Sigmoid colon (tissue), 7 donors: ENCODE measurements around the gene CTSW. TPM values are rescaled to one million over a fixed set of nuclear protein-coding genes. Genes with fewer than 3 reads are reported as not detected.

Experiments used
- DNase-seq: peaks from one replicate; pipeline ENCODE4 v3.0.0-alpha.2; 2019
- H3K27ac ChIP-seq, 4 donors: fragments of 200-600 bp; sonication (generic); one replicate each; pipeline ENCODE4 v1.5.1; 2016 to 2019; ENCODE audit warnings: mild to moderate bottlenecking in 1 of 4
- H3K27me3 ChIP-seq, 3 donors: fragments of 200-600 bp; sonication (generic); one replicate each; pipeline ENCODE4 v1.5.1; 2019; ENCODE audit warnings: mild to moderate bottlenecking in 1 of 3
- H3K36me3 ChIP-seq, 4 donors: fragments of 200-600 bp; sonication (generic); one replicate each; pipeline ENCODE4 v1.5.1; 2016 to 2019
- H3K4me1 ChIP-seq, 4 donors: fragments of 200-600 bp; sonication (generic); one replicate each; pipeline ENCODE4 v1.5.1; 2017 to 2019
- H3K4me3 ChIP-seq, 4 donors: fragments of 200-600 bp; sonication (generic); one replicate each; pipeline ENCODE4 v1.5.1; 2017 to 2019; ENCODE audit warnings: mild to moderate bottlenecking in 2 of 4, moderate library complexity in 1 of 4
- H3K9me3 ChIP-seq, 4 donors: fragments of 200-600 bp in 3 of 4; sonication (generic) in 3 of 4; one replicate each; pipeline versions ENCODE4 v1.5.1 to v1.6.1; 2013 to 2019
- CTCF ChIP-seq, 4 experiments: fragments of 450-650 bp in 3 of 4; fragments of 200-600 bp in 1 of 4; IDR thresholded peaks; one replicate each; pipeline ENCODE4 v1.5.1; 2016 to 2019; ENCODE audit warnings: antibody characterized with exemption in 4 of 4, mild to moderate bottlenecking in 3 of 4, moderate library complexity in 2 of 4
- EP300 ChIP-seq, 4 donors: sonication (generic); formaldehyde crosslinking; IDR thresholded peaks; one replicate each; pipeline ENCODE4 v1.6.1; 2017; ENCODE audit warnings: antibody characterized with exemption in 4 of 4
- POLR2A ChIP-seq, 2 donors: fragments of 450-650 bp; IDR thresholded peaks; one replicate each; pipeline ENCODE4 v1.6.1; 2016; ENCODE audit warnings: antibody characterized with exemption in 2 of 2, mild to moderate bottlenecking in 2 of 2, moderate library complexity in 2 of 2
- POLR2AphosphoS5 ChIP-seq, 4 donors: sonication (generic); formaldehyde crosslinking; IDR thresholded peaks; one replicate each; pipeline ENCODE4 v1.6.1; 2017; ENCODE audit warnings: antibody characterized with exemption in 4 of 4
- WGBS, 2 donors: extraction: QIAGEN DNeasy Blood & Tissue Kit; methylation state at CpG; one replicate each; pipeline ENCODE4 v1.1.7; 2013; 5-methylcytosine and 5-hydroxymethylcytosine counted together
- intact Hi-C: fragments of 100-400 bp; cut with DNase I; formaldehyde crosslinking; loops from one replicate; pipeline ENCODE4 v1.15.1; 2023
- polyA plus RNA-seq, 3 donors: library from polyadenylated mRNA; stranded (reverse); fragments of 200-250 nt; gene quantifications; one replicate each; pipeline ENCODE4 v1.2.3, GENCODE V29; 2013
- total RNA-seq, 4 donors: library from RNA; depleted of rRNA; stranded (reverse); fragments of >200 nt; gene quantifications; one replicate each; pipeline ENCODE4 v1.1.0, GENCODE V29; 2016
- donor health status: healthy with polysubstance abuse.
- donor health status: Bipolar disorder and iron deficiency.
- donor health status: healthy.

CTSW gene
- total and polyA plus RNA-seq, 7 donors = 0.82 to 3.1 (median 2.3) TPM; not detected in 4

- Histone ChIP-seq H3K4me1 (peaks cover 0 to 39% (median 36%) of the 10 kb centered on the region in 4 donors), H3K27me3 (no peaks in the 10 kb centered on the region), H3K27ac (peak overlapping the region in 1 of 4 donors; percentile 86), H3K9me3 (no peaks in the 10 kb centered on the region), H3K36me3 (peaks cover 0 to 36% (median 6%) of the 10 kb centered on the region in 4 donors), H3K4me3 (peak overlapping the region in 1 of 4 donors; percentile 99)
- no peak for TF ChIP-seq EP300 (IDR thresholded peaks at IDR 0.05)
- no peak for TF ChIP-seq CTCF (IDR thresholded peaks at IDR 0.05)
- TF ChIP-seq POLR2AphosphoS5 (IDR thresholded peaks at IDR 0.05) = no peak
- no peak for TF ChIP-seq POLR2A (IDR thresholded peaks at IDR 0.05)
- intact Hi-C loops = no loop called here
- no peak for DNase-seq
- WGBS, 2 donors = 79 to 90% methylated on average over 12 of the region's 12 CpGs
These were observed 41.5 kb downstream of the CTSW start for GRCh38 chr11:65921033-65921555.

GRCh38 chr11:65921876-65922275 lies 42.2 kb downstream of the CTSW start:
- intact Hi-C loops = no loop called here
- 95% methylated on average over 10 of the region's 10 CpGs for WGBS, 2 donors

GRCh38 chr11:65922565-65922964 lies 42.9 kb downstream of the CTSW start:
- intact Hi-C loops = no loop called here

More at GRCh38 chr11:65921876-65922275, 42.2 kb downstream of the CTSW start:
- TF ChIP-seq CTCF (IDR thresholded peaks at IDR 0.05) (no peak), EP300 (IDR thresholded peaks at IDR 0.05) (no peak), POLR2A (IDR thresholded peaks at IDR 0.05) (no peak)
- H3K36me3 ChIP-seq = peaks cover 0 to 36% (median 6%) of the 10 kb centered on the region in 4 donors
- no peaks in the 10 kb centered on the region for H3K27me3 ChIP-seq
- H3K4me3 ChIP-seq = no peak overlapping the region
- no peaks in the 10 kb centered on the region for H3K9me3 ChIP-seq
- no peak overlapping the region for H3K27ac ChIP-seq
- DNase-seq = no peak
- H3K4me1 ChIP-seq = peaks cover 0 to 31% (median 28%) of the 10 kb centered on the region in 4 donors

GRCh38 chr11:65925397-65925796 lies 45.8 kb downstream of the CTSW start:
- no peak for DNase-seq
- Histone ChIP-seq H3K36me3 (peaks cover 0 to 31% (median 6%) of the 10 kb centered on the region in 4 donors), H3K27ac (no peak overlapping the region), H3K4me1 (peaks cover 0 to 11% (median 9%) of the 10 kb centered on the region in 4 donors), H3K27me3 (no peaks in the 10 kb centered on the region), H3K9me3 (no peaks in the 10 kb centered on the region), H3K4me3 (no peak overlapping the region)
- WGBS, 2 donors = 80 to 81% methylated on average over 2 of the region's 2 CpGs
- no peak for TF ChIP-seq POLR2A (IDR thresholded peaks at IDR 0.05)
- intact Hi-C loops = no loop called here

More at GRCh38 chr11:65922565-65922964, 42.9 kb downstream of the CTSW start:
- TF ChIP-seq POLR2A (IDR thresholded peaks at IDR 0.05) (no peak), POLR2AphosphoS5 (IDR thresholded peaks at IDR 0.05) (no peak)
- Histone ChIP-seq H3K27me3 (no peaks in the 10 kb centered on the region), H3K4me3 (no peak overlapping the region), H3K9me3 (no peaks in the 10 kb centered on the region), H3K4me1 (peaks cover 0 to 25% (median 21%) of the 10 kb centered on the region in 4 donors), H3K27ac (no peak overlapping the region), H3K36me3 (peaks cover 0 to 31% (median 6%) of the 10 kb centered on the region in 4 donors)
- 84 to 86% methylated on average over 3 of the region's 3 CpGs for WGBS, 2 donors
- DNase-seq = no peak

- no peak for TF ChIP-seq EP300 (IDR thresholded peaks at IDR 0.05)
- no peak for TF ChIP-seq CTCF (IDR thresholded peaks at IDR 0.05)
- Histone ChIP-seq H3K4me1 (no peaks in the 10 kb centered on the region), H3K4me3 (no peak overlapping the region), H3K27me3 (no peaks in the 10 kb centered on the region), H3K9me3 (no peaks in the 10 kb centered on the region), H3K27ac (peak overlapping the region in 2 of 4 donors; percentile 17 to 34), H3K36me3 (peaks cover 0 to 6% (median under 1%) of the 10 kb centered on the region in 4 donors)
- 26 to 55% methylated on average over 9 of the region's 9 CpGs for WGBS, 2 donors
- no peak for DNase-seq
- intact Hi-C loops = no loop called here
These were observed 48.3 kb downstream of the CTSW start for GRCh38 chr11:65927904-65928397.

GRCh38 chr11:65928667-65929066 lies 49.0 kb downstream of the CTSW start:
- no peak overlapping the region for H3K4me3 ChIP-seq
- no peak for DNase-seq
- peaks cover 0 to under 1% (median 0%) of the 10 kb centered on the region in 4 donors for H3K36me3 ChIP-seq
- intact Hi-C loops = no loop called here
- H3K9me3 ChIP-seq = no peaks in the 10 kb centered on the region
- H3K27me3 ChIP-seq = no peaks in the 10 kb centered on the region
- no peak overlapping the region for H3K27ac ChIP-seq
- H3K4me1 ChIP-seq = no peaks in the 10 kb centered on the region
- TF ChIP-seq CTCF (IDR thresholded peaks at IDR 0.05) (no peak), EP300 (IDR thresholded peaks at IDR 0.05) (no peak), POLR2AphosphoS5 (IDR thresholded peaks at IDR 0.05) (no peak), POLR2A (IDR thresholded peaks at IDR 0.05) (no peak)
- 55 to 78% methylated on average over 6 of the region's 6 CpGs for WGBS, 2 donors
